Measurements from ENCODE around the gene VWA3A.
"Not testable (repeated sequence)": the region's sequence is repeated elsewhere in the genome, so short reads cannot be mapped to it uniquely, and the experiment has no call there.

Gene VWA3A

DNA sequence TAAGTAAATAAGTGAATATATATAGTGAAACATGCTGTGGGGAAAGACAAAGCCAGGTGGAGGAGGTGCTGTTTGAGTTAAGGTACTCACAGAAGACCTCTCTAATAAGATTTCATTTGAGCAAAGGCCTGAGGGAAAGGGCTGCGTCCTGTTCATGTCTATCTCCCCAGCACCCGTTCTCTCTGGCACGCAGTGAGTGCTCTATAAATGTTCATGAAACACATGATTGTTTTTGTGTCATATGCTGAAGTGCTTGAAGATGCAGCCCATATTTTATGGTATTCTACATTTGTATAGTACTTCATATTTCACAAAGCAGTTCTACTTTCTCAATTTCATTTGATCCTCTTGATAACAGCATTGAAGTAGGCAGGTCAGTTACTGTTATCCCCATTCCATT lies 990 bp downstream of the VWA3A start:
- Histone ChIP-seq H3K9me3 (ENCODE audit: control insufficient read depth, low read length) (no peaks in the 10 kb centered on the region), H3K4me3 (ENCODE audit: low read length) (no peak overlapping the region), H3K36me3 (ENCODE audit: control insufficient read depth, insufficient read depth, low read length) (no peaks in the 10 kb centered on the region), H3K27me3 (ENCODE audit: control insufficient read depth, insufficient read depth, low read length) (no peaks in the 10 kb centered on the region), H3K4me1 (ENCODE audit: control insufficient read depth, insufficient read depth, low read length) (no peaks in the 10 kb centered on the region), H3K9ac (ENCODE audit: low read length) (no peak overlapping the region)

DNA sequence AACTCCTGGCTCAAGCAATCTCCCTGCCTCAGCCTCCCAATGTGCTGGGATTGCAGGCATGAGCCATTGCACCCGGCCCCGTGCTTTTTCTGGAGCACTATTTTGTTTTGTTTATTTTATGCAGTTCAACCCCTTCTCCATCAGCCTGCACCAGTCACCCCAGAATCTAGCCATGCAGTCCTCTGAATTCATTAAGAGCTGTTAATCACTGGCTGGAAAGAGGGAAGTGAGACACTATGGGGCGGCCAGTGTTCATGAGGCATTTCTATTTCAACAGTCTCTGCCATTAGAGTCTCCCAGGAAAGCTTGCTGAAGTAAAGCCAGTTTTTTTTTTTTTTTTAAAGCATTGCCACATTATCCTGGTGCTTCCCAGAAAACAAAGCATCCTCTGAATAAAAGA lies 1.7 kb downstream of the VWA3A start:
- Histone ChIP-seq H3K4me3 (ENCODE audit: low read length) (no peak overlapping the region), H3K36me3 (ENCODE audit: control insufficient read depth, insufficient read depth, low read length) (no peaks in the 10 kb centered on the region), H3K9ac (ENCODE audit: low read length) (no peak overlapping the region), H3K4me1 (ENCODE audit: control insufficient read depth, insufficient read depth, low read length) (no peaks in the 10 kb centered on the region), H3K9me3 (ENCODE audit: control insufficient read depth, low read length) (no peaks in the 10 kb centered on the region), H3K27me3 (ENCODE audit: control insufficient read depth, insufficient read depth, low read length) (no peaks in the 10 kb centered on the region)

DNA sequence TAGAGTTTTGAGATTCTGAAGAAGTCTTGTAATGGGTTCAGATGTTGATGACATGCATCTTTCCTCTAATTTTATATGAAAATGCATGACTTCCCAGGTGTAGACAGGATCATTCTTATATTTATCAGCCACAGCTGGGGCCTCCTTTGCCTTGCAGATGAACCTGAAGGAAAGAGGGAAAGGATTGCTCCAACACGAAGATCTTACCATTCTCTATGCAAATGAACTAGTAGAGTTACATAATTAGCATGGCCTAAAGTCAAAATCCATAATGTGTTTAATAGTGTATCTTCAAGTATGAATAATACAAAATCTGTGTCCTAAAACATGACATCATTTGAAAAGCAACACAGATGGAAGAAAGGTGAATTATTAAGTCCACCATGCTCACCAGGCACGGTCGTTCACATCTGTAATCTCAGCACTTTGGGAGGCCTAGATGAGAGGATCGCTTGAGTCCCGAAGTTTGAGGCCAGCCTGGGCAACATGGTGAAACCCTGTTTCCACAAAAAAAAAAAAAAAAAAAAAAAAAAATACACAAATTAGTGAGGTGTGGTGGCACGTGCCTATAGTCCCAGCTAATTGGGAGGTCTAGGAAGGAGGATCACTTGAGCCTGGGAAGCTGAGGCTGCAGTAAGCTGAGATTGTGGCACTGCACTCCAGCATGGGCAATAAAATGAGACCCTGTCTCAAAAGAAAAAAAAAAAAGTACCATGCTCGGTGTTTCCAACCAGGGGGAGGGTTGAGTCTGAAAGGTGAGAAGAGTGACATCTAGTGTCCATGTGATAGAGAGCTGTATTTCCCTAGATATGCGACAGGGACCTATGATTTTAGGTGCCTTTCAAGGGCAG lies 6.3 kb downstream of the VWA3A start:
- Histone ChIP-seq H3K27me3 (ENCODE audit: control insufficient read depth, insufficient read depth, low read length) (no peaks in the 10 kb centered on the region), H3K36me3 (ENCODE audit: control insufficient read depth, insufficient read depth, low read length) (no peaks in the 10 kb centered on the region), H3K4me1 (ENCODE audit: control insufficient read depth, insufficient read depth, low read length) (no peaks in the 10 kb centered on the region), H3K4me3 (ENCODE audit: low read length) (no peak overlapping the region), H3K9me3 (ENCODE audit: control insufficient read depth, low read length) (no peaks in the 10 kb centered on the region), H3K9ac (ENCODE audit: low read length) (no peak overlapping the region)

DNA sequence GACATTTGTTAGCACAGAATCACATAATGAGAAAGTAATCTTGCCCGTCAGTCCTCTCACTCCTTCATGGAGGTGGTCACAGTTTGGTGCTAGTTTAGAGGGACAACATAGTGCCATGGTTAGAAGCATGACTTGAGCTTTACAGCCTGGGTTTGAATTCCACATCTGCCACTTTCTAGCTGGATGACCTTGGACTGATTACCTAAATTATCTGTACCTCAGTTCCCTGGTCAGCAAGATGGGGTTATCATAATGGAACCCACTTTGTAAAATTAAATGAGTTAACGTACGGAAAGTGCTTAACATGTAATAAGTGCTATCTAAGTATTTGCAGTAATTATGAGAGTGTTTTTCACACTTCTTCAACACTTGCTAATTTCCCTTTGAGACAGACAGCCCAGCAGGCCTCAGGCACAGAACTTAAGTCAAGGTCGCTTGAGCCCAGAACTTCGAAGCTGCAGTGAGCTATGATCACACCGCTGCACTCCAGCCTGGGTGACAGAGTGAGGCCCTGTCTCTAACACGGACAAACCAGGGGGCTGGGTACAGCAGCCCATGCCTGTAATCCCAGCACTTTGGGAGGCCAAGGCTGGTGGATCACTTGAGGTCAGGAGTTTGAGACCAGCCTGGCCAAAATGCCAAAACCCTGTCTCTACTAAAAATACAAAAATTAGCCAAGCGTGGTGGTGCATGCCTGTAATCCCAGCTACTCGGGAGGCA lies 7.1 kb downstream of the VWA3A start:
- no peak overlapping the region for H3K9ac ChIP-seq (ENCODE audit: low read length)
- H3K27me3 ChIP-seq (ENCODE audit: control insufficient read depth, insufficient read depth, low read length): no peaks in the 10 kb centered on the region
- H3K9me3 ChIP-seq (ENCODE audit: control insufficient read depth, low read length): no peaks in the 10 kb centered on the region
- no peak overlapping the region for H3K4me3 ChIP-seq (ENCODE audit: low read length)
- H3K4me1 ChIP-seq (ENCODE audit: control insufficient read depth, insufficient read depth, low read length): no peaks in the 10 kb centered on the region
- H3K36me3 ChIP-seq (ENCODE audit: control insufficient read depth, insufficient read depth, low read length): no peaks in the 10 kb centered on the region

DNA sequence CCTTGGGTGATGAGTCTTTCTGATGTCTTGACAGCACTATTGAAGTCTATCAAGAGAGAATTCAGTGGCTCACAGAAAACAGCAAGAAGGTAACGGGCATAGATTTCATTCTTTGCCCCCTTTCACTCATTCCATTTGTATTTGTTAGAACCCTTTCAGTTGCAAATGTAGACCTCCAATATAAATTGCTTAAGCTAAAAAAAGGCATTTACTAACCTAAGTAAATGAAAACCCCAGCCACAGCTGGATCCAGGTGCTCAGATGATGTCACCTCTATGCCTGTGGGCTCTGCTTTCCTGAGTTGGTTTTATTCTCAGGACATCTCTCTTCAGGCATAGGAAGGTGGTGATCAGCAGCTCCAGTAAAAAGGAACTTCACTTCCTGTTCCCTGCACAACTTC lies 11.1 kb downstream of the VWA3A start:
- peaks cover 4% of the 10 kb centered on the region for H3K27me3 ChIP-seq (ENCODE audit: control insufficient read depth, insufficient read depth, low read length)
- H3K36me3 ChIP-seq (ENCODE audit: control insufficient read depth, insufficient read depth, low read length): no peaks in the 10 kb centered on the region
- no peak overlapping the region for H3K4me3 ChIP-seq (ENCODE audit: low read length)
- H3K9ac ChIP-seq (ENCODE audit: low read length): no peak overlapping the region
- no peaks in the 10 kb centered on the region for H3K9me3 ChIP-seq (ENCODE audit: control insufficient read depth, low read length)
- H3K4me1 ChIP-seq (ENCODE audit: control insufficient read depth, insufficient read depth, low read length): no peaks in the 10 kb centered on the region

DNA sequence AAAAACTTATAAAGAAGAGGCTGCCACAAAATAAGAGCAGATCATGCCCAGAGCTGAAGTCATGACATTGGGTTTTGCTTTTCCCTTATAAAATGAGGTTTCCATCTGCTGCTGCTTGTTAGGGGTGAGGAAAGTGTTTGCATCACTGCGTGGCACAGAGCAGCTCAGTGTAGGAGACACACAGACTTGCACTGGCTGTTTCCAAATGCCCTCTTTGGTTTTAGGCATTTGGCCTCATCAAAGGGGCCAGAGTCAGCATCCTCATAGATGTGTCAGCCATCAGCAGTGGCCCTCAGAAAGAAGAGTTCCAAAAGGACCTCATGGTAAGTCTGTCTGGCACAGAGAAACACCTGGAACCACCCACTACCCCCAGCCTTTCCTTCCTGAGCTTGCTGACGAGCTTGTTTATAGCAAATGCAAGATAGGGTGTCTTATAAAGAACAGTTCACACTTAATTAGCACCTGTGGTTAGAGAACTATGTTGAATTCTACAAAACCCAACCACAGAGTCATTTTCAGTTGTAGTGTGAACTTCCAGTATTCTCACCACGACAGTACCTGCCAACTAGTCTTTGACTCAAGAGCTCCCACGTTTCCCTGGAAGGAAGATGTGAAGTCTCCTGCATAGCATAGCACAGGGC lies 17.0 kb downstream of the VWA3A start:
- no peaks in the 10 kb centered on the region for H3K4me1 ChIP-seq (ENCODE audit: control insufficient read depth, insufficient read depth, low read length)
- H3K9me3 ChIP-seq (ENCODE audit: control insufficient read depth, low read length): no peaks in the 10 kb centered on the region
- H3K27me3 ChIP-seq (ENCODE audit: control insufficient read depth, insufficient read depth, low read length): peaks cover 4% of the 10 kb centered on the region
- no peaks in the 10 kb centered on the region for H3K36me3 ChIP-seq (ENCODE audit: control insufficient read depth, insufficient read depth, low read length)
- H3K4me3 ChIP-seq (ENCODE audit: low read length): no peak overlapping the region
- no peak overlapping the region for H3K9ac ChIP-seq (ENCODE audit: low read length)

DNA sequence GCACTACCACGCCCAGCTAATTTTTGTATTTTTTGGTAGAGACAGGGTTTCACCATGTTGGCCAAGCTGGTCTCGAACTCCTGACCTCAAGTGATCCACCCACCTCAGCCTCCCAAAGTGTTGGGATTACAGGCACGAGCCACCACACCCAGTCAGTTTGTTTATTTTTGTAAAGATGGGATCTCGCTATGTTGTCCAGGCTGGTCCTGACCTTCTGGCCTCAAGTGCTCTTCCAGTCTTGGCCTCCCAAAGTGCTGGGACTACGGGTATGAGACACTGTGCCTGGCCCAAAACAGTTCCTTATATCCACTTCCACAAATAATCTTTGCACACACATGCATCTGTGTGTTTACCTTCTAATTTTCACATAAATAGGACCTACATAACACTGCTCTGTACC lies 19.3 kb downstream of the VWA3A start:
- not testable (repeated sequence) for H3K36me3 ChIP-seq (ENCODE audit: control insufficient read depth, insufficient read depth, low read length); H3K9me3 ChIP-seq (ENCODE audit: control insufficient read depth, low read length); H3K27me3 ChIP-seq (ENCODE audit: control insufficient read depth, insufficient read depth, low read length); H3K4me1 ChIP-seq (ENCODE audit: control insufficient read depth, insufficient read depth, low read length); H3K4me3 ChIP-seq (ENCODE audit: low read length); H3K9ac ChIP-seq (ENCODE audit: low read length)

DNA sequence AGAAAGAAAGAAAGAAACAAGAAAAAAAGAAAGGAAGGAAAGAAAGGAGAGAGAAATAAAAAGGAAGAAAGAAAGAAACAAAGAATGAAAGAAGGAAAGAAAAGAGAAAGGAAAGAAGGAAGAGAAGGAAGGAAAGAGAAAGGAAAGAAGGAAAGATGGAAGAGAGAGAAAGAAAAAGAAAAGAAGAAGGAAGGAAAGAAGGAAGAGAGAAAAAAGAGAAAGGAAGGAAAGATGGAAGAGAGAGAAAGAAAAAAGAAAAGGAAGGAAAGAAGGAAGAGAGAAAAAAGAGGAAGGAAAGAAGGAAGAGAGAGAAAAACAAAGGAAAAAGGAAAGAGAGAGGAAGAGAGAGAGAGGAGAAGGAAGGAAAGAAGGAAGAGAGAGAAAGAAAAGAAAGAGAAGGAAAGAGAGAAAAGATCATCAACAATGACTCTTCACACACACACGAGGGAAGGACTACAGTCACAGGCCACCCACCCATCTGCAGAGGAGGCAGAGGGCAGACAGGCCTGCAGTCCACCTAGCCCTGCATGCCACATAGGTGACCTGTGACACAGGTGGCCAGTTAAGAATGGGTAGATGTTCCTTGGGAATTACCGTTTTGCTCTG lies 23.9 kb downstream of the VWA3A start:
- no peaks in the 10 kb centered on the region for H3K36me3 ChIP-seq (ENCODE audit: control insufficient read depth, insufficient read depth, low read length)
- no peak overlapping the region for H3K4me3 ChIP-seq (ENCODE audit: low read length)
- no peaks in the 10 kb centered on the region for H3K27me3 ChIP-seq (ENCODE audit: control insufficient read depth, insufficient read depth, low read length)
- H3K9me3 ChIP-seq (ENCODE audit: control insufficient read depth, low read length): no peaks in the 10 kb centered on the region
- no peak overlapping the region for H3K9ac ChIP-seq (ENCODE audit: low read length)
- no peaks in the 10 kb centered on the region for H3K4me1 ChIP-seq (ENCODE audit: control insufficient read depth, insufficient read depth, low read length)

DNA sequence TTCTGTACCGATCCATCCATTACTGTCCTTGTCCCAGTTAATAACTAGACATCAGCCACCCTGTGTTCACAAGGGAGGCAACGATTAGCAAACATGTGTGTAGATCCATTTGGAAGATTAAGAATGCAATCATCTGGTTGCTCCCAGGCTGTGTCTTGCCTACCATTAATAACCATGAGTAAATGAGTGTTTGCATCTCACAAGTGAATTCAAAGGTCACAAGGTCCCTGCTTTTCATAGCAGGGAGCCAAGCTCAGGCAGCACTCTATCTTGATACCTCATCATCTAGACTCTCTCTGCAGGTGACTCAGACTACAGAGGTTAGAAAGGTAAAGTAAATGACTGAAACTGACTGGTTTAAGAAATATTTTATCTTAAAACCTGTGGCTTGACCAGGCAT lies 25.3 kb downstream of the VWA3A start:
- Histone ChIP-seq H3K27me3 (ENCODE audit: control insufficient read depth, insufficient read depth, low read length) (no peaks in the 10 kb centered on the region), H3K4me1 (ENCODE audit: control insufficient read depth, insufficient read depth, low read length) (no peaks in the 10 kb centered on the region)

DNA sequence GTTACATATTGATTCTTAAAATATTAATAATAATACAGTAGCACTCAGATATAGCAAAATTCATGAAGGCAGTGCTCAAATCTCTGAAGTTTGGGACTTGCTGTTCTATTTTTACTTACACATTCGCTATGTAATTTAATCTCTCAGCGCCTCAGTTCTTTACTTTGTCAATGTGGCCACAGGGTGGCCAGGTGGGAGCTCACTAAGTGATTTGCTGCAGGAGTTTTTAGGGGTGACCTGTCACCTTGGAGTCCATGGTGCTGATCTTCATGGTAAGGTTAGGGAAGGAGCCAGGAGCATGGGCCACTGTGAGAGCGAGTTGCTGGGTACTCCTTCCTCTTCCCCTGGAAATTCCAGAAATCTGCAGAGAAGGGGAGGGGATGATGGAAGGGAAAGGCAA lies 28.1 kb downstream of the VWA3A start:
- H3K4me3 ChIP-seq (ENCODE audit: low read length): no peak overlapping the region
- no peaks in the 10 kb centered on the region for H3K36me3 ChIP-seq (ENCODE audit: control insufficient read depth, insufficient read depth, low read length)
- H3K9me3 ChIP-seq (ENCODE audit: control insufficient read depth, low read length): no peaks in the 10 kb centered on the region
- no peak overlapping the region for H3K9ac ChIP-seq (ENCODE audit: low read length)
- no peaks in the 10 kb centered on the region for H3K4me1 ChIP-seq (ENCODE audit: control insufficient read depth, insufficient read depth, low read length)
- no peaks in the 10 kb centered on the region for H3K27me3 ChIP-seq (ENCODE audit: control insufficient read depth, insufficient read depth, low read length)

More for the DNA sequence above, 25.3 kb downstream of the VWA3A start:
- H3K4me3 ChIP-seq (ENCODE audit: low read length): no peak overlapping the region
- no peaks in the 10 kb centered on the region for H3K9me3 ChIP-seq (ENCODE audit: control insufficient read depth, low read length)
- no peaks in the 10 kb centered on the region for H3K36me3 ChIP-seq (ENCODE audit: control insufficient read depth, insufficient read depth, low read length)
- no peak overlapping the region for H3K9ac ChIP-seq (ENCODE audit: low read length)

DNA sequence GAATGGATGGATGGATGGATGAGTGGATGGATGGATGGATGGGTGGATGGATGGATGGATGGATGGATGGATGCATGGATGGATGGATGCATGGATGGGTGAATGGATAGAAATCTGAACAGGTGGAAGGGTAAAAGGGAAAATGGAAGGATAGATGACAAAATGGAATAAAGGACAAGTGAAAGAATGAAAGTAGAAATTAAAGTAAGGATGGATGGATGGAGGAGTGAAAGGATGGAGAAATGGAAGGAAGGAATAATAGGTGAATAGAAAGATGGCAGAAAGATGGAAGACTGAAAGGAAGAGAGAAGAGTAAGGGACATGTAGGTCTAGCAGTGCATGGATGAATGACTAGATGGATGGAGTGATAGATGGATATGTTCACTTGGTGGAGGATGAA lies 29.9 kb downstream of the VWA3A start:
- Histone ChIP-seq H3K27me3 (ENCODE audit: control insufficient read depth, insufficient read depth, low read length) (no peaks in the 10 kb centered on the region), H3K4me1 (ENCODE audit: control insufficient read depth, insufficient read depth, low read length) (no peaks in the 10 kb centered on the region), H3K9ac (ENCODE audit: low read length) (no peak overlapping the region), H3K36me3 (ENCODE audit: control insufficient read depth, insufficient read depth, low read length) (no peaks in the 10 kb centered on the region), H3K9me3 (ENCODE audit: control insufficient read depth, low read length) (no peaks in the 10 kb centered on the region), H3K4me3 (ENCODE audit: low read length) (no peak overlapping the region)

DNA sequence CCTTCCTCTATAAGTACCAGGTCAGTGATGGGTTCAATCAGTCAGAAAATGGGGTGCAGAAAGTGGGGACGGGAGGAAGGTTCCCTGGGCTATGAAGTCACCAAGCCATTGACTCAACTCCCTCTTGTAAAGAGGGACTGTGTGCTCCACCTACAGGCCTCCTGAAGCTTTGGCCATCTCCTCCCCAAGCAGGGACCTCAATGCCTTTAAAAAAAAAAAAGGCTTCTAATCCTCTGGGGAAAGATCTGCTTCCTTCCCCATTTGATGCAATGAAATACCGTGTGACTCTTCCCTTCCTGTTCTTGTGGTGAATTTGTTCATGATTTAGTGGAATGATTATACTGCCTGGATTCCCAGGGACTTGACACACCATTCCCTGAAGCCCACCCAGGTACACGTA lies 30.8 kb downstream of the VWA3A start:
- H3K4me3 ChIP-seq (ENCODE audit: low read length): no peak overlapping the region
- H3K9me3 ChIP-seq (ENCODE audit: control insufficient read depth, low read length): no peaks in the 10 kb centered on the region
- H3K4me1 ChIP-seq (ENCODE audit: control insufficient read depth, insufficient read depth, low read length): no peaks in the 10 kb centered on the region
- H3K36me3 ChIP-seq (ENCODE audit: control insufficient read depth, insufficient read depth, low read length): no peaks in the 10 kb centered on the region
- H3K9ac ChIP-seq (ENCODE audit: low read length): no peak overlapping the region
- no peaks in the 10 kb centered on the region for H3K27me3 ChIP-seq (ENCODE audit: control insufficient read depth, insufficient read depth, low read length)
